ENCODE data around the gene TSPEAR. TPM values are rescaled to one million over a fixed set of nuclear protein-coding genes. Genes with fewer than 3 reads are reported as not detected.

Gene TSPEAR
- total RNA-seq, 4 donors from 2014 or later = not detected

DNA sequence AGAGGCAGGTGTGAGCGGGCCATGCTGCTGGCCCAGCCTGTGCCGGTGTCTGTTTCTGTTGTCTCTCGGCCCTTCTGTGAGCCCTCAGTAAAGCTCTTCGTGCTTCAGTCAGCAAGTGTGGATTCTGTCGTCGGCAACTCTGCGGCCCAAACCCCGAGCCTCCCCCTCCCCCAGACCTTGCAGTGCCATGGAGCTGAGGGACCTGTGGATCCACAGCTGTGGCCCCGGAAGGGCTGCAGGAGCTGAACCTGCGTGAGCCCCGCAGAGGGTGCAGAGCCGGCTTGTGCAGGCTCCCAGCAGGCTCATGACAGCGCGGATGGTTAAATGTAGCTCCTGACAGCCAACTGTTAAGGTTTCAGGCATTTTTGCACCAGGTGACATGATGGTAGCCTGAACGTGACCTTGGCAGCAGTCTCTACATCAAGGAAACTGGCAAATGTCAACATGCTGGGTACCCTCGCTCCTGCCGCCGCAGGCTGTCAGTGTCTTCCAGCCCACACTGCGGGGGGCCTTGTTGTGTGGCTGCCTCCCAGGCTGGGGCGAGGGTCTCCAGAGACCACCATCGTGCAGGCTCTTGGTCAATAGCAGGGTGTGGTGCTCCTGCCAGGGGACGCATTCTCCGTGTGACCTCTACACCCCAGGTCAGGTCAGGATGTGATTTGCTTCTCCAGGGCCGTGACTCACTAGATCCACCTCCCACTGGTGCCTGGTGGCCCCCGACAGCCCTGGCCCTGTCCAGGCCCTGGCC, 249.1 kb downstream of the TSPEAR start:
- TF ChIP-seq, protein P1, sequence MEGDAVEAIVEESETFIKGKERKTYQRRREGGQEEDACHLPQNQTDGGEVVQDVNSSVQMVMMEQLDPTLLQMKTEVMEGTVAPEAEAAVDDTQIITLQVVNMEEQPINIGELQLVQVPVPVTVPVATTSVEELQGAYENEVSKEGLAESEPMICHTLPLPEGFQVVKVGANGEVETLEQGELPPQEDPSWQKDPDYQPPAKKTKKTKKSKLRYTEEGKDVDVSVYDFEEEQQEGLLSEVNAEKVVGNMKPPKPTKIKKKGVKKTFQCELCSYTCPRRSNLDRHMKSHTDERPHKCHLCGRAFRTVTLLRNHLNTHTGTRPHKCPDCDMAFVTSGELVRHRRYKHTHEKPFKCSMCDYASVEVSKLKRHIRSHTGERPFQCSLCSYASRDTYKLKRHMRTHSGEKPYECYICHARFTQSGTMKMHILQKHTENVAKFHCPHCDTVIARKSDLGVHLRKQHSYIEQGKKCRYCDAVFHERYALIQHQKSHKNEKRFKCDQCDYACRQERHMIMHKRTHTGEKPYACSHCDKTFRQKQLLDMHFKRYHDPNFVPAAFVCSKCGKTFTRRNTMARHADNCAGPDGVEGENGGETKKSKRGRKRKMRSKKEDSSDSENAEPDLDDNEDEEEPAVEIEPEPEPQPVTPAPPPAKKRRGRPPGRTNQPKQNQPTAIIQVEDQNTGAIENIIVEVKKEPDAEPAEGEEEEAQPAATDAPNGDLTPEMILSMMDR (IDR thresholded peaks at IDR 0.05; ENCODE audit: low read depth) = no peak

GRCh38 chr21:44461464-44462001, 249.8 kb downstream of the TSPEAR start:
- TF ChIP-seq, protein P1 (IDR thresholded peaks at IDR 0.05; ENCODE audit: low read depth) = no peak

DNA sequence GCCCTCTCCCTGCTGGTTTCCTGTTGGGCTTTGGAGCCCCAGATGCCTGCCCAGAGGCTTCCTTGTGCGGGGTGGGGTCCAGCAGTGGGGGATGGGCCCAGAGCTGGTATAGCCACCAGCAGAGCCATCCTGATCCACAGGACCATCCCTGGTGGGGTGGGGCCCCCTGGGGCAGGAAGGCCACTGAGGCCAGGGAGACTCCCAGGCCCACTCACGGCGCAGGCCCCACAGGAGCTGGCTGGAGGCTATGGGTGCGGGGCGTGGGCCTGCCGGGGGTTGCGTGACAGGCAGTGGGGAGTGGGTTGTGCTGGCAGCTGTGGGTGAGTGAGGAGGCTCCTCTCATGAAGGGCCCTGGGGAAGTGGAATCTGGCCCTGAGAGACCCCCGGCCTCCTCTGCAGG, 250.4 kb downstream of the TSPEAR start:
- TF ChIP-seq, protein P1 (IDR thresholded peaks at IDR 0.05; ENCODE audit: low read depth) = no peak

DNA sequence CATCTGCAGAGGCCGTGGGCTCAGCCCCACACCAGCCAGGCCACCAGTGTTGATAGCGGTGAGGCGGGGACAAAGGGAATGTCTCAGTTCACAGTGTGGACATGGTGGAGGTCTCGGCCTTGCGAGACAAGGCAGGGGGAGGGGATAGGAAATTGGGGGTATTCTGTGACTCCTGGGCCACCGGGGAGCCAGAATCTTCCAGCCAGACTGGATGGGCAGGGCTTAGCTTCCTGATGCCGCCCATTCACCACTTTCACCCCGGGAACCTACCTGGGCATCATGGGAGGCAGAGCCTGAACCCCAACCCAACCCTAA, 251.0 kb downstream of the TSPEAR start:
- TF ChIP-seq, protein P1 (IDR thresholded peaks at IDR 0.05; ENCODE audit: low read depth) = no peak

GRCh38 chr21:44459712-44460440, 251.5 kb downstream of the TSPEAR start:
- TF ChIP-seq, protein P1 (IDR thresholded peaks at IDR 0.05; ENCODE audit: low read depth) = no peak

DNA sequence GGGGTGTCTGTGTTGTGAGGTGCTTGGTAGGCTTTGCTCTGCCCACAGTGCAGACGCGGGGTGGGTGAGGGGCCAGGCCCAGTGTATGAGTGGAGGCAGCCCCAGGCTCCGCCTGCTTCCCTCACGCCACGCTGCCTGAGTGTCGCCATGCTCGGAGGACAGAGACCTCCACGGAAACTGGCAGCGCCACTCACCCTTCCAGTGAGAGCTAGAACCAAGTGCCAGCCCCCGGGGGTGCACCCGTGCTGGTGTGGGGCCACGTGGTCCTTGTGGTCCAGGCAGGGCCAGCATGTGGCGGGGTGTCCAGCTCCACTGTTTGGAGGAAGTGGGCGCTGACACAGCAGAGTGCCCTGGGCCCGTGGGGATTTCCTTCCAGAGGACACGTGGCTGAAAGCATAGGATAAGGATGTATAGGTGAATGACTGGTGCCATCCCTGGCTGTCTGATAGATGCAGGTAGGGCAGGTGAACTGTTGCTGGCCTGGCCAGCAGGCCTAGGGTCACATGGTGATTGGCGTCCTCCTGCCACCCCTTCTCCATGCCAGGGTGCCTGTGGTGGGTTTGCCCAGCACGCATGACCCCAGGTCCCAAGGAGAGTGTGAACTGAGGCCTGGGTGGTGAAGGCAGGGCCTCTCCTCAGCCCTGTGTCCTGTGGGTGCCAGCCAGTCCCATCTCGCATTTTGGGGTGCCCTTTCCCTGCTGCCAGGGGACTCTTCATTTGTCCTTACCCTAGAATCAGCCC, 252.2 kb downstream of the TSPEAR start:
- TF ChIP-seq, protein P1 (IDR thresholded peaks at IDR 0.05; ENCODE audit: low read depth) = no peak

All from subcutaneous adipose tissue (tissue), 4 donors.